ENCODE results near the gene CKS1B. TPM values are rescaled to one million over a fixed set of nuclear protein-coding genes. Genes with fewer than 3 reads are reported as not detected.
A peak's percentile ranks its signal among the peaks of the same experiment; 100 is the strongest.

The CKS1B gene
- total RNA-seq, 2 experiments from 2014 or later = 1.4 to 3.9 TPM

DNA sequence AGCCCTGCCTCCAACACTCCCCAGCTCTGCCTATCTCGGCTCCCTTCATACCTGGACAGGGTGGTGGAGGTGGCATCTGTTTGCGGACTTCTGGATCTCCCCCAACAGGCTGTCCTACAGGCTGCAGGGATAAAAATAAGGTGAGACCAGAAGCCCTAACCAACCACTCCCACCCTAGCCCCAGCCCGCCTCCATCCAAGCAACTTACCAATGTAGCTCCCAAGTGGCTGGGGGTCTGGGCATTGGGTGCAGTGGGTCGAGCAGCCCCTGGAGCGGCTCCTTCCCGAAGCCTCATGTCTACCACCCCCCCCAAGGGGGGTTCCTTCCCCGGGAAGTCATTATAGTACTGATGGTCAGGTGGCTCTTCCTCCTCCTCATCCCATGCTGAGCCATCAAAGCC is 8.4 kb upstream of the CKS1B start:
- Histone ChIP-seq H3K4me1 (ENCODE audit: insufficient read depth, low read length) (peaks cover 44% of the 10 kb centered on the region), H3K27ac (ENCODE audit: low read depth in 1 of 2, low read length in 2 of 2) (no peak overlapping the region), H3K4me3 (ENCODE audit: low read length) (no peak overlapping the region), H3K9me3 (ENCODE audit: control insufficient read depth in 1 of 2, insufficient read depth in 1 of 2, low read length in 2 of 2) (no peaks in the 10 kb centered on the region), H3K36me3 (ENCODE audit: insufficient read depth, low read length) (peaks cover 71% of the 10 kb centered on the region), H3K27me3 (ENCODE audit: control insufficient read depth in 1 of 2, insufficient read depth in 2 of 2, low read length in 2 of 2) (no peaks in the 10 kb centered on the region)
- intact Hi-C loops (cut with DNase I, micrococcal nuclease) = no loop called here
- Mint-ChIP-seq H3K9me3 (no peaks in the 10 kb centered on the region), H3K36me3 (ENCODE audit: low read depth) (peaks cover 73% of the 10 kb centered on the region), H3K4me1 (ENCODE audit: low read depth) (peaks cover 25% of the 10 kb centered on the region), H3K27me3 (no peaks in the 10 kb centered on the region), H3K27ac (no peak overlapping the region), H3K4me3 (no peak overlapping the region)
- ChIA-PET POLR2A (interaction anchor here (1.4 kb wide), 1 partner anchor 10 kb away, joined by 6 read pairs; the partner anchor contains the start of gene PBXIP1), CTCF (no interaction called here)
- TF ChIP-seq, protein P1, sequence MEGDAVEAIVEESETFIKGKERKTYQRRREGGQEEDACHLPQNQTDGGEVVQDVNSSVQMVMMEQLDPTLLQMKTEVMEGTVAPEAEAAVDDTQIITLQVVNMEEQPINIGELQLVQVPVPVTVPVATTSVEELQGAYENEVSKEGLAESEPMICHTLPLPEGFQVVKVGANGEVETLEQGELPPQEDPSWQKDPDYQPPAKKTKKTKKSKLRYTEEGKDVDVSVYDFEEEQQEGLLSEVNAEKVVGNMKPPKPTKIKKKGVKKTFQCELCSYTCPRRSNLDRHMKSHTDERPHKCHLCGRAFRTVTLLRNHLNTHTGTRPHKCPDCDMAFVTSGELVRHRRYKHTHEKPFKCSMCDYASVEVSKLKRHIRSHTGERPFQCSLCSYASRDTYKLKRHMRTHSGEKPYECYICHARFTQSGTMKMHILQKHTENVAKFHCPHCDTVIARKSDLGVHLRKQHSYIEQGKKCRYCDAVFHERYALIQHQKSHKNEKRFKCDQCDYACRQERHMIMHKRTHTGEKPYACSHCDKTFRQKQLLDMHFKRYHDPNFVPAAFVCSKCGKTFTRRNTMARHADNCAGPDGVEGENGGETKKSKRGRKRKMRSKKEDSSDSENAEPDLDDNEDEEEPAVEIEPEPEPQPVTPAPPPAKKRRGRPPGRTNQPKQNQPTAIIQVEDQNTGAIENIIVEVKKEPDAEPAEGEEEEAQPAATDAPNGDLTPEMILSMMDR (IDR thresholded peaks at IDR 0.05) = no peak
- no peak for ATAC-seq (ENCODE audit: poor library complexity)
- no peak for DNase-seq

GRCh38 chr1:154967331-154967950 is 7.0 kb upstream of the CKS1B start:
- peak overlapping the region; percentile 34 for H3K4me3 Mint-ChIP-seq
- POLR2A ChIA-PET = interaction anchor here (1.0 kb wide), 1 partner anchor 49 kb away, joined by 3 read pairs; no protein-coding TSS in a partner anchor
- Histone ChIP-seq H3K27ac (ENCODE audit: low read depth in 1 of 2, low read length in 2 of 2) (no peak overlapping the region), H3K4me1 (ENCODE audit: insufficient read depth, low read length) (peaks cover 51% of the 10 kb centered on the region), H3K9me3 (ENCODE audit: control insufficient read depth in 1 of 2, insufficient read depth in 1 of 2, low read length in 2 of 2) (no peaks in the 10 kb centered on the region), H3K4me3 (ENCODE audit: low read length) (no peak overlapping the region), H3K36me3 (ENCODE audit: insufficient read depth, low read length) (peaks cover 75% of the 10 kb centered on the region), H3K27me3 (ENCODE audit: control insufficient read depth in 1 of 2, insufficient read depth in 2 of 2, low read length in 2 of 2) (no peaks in the 10 kb centered on the region)
- CTCF ChIA-PET = no interaction called here
- ATAC-seq (ENCODE audit: poor library complexity) (no peak), DNase-seq (no peak)
- H3K4me1 Mint-ChIP-seq (ENCODE audit: low read depth) = peaks cover 28% of the 10 kb centered on the region
- TF ChIP-seq, protein P1 (IDR thresholded peaks at IDR 0.05) = no peak
- no peaks in the 10 kb centered on the region for H3K9me3 Mint-ChIP-seq
- H3K36me3 Mint-ChIP-seq (ENCODE audit: low read depth) = peaks cover 69% of the 10 kb centered on the region
- no peaks in the 10 kb centered on the region for H3K27me3 Mint-ChIP-seq
- H3K27ac Mint-ChIP-seq = peak overlapping the region; percentile 70
- intact Hi-C loops (cut with DNase I, micrococcal nuclease) = no loop called here

GRCh38 chr1:154968731-154969130 is 5.8 kb upstream of the CKS1B start:
- Mint-ChIP-seq H3K36me3 (ENCODE audit: low read depth) (peaks cover 67% of the 10 kb centered on the region), H3K9me3 (no peaks in the 10 kb centered on the region), H3K27ac (peak overlapping the region; percentile 70), H3K4me3 (no peak overlapping the region), H3K4me1 (ENCODE audit: low read depth) (peaks cover 30% of the 10 kb centered on the region), H3K27me3 (no peaks in the 10 kb centered on the region)
- Histone ChIP-seq H3K36me3 (ENCODE audit: insufficient read depth, low read length) (peaks cover 70% of the 10 kb centered on the region), H3K27ac (ENCODE audit: low read depth in 1 of 2, low read length in 2 of 2) (peak overlapping the region; percentile 18 to 34), H3K27me3 (ENCODE audit: control insufficient read depth in 1 of 2, insufficient read depth in 2 of 2, low read length in 2 of 2) (no peaks in the 10 kb centered on the region), H3K4me1 (ENCODE audit: insufficient read depth, low read length) (peaks cover 54% of the 10 kb centered on the region), H3K9me3 (ENCODE audit: control insufficient read depth in 1 of 2, insufficient read depth in 1 of 2, low read length in 2 of 2) (no peaks in the 10 kb centered on the region), H3K4me3 (ENCODE audit: low read length) (no peak overlapping the region)
- intact Hi-C loops (cut with DNase I, micrococcal nuclease) = no loop called here
- ChIA-PET POLR2A (no interaction called here), CTCF (interaction anchor here (1.0 kb wide), 1 partner anchor 49 kb away, joined by 3 read pairs; no protein-coding TSS in a partner anchor)
- ATAC-seq (ENCODE audit: poor library complexity) (no peak), DNase-seq (no peak)
- TF ChIP-seq, protein P1 (IDR thresholded peaks at IDR 0.05) = no peak

Data from CD4-positive, alpha-beta T cell (primary cell).